Gastrocnemius medialis (tissue), 4 donors: ENCODE measurements around the gene POR. TPM values are rescaled to one million over a fixed set of nuclear protein-coding genes. Genes with fewer than 3 reads are reported as not detected.

Experiments used
- ATAC-seq, 2 donors: fragments of 150-250 bp; one replicate each; pipeline ENCODE4 v1.9.1; 2016
- DNase-seq, 2 donors: peaks; one replicate each; pipeline ENCODE4 v3.0.0-alpha.2; 2019
- H3K27ac ChIP-seq, 4 donors: fragments of 200-600 bp; sonication (generic); 1 replicate in 1 of 4; 2 replicates in 3 of 4; pipeline ENCODE4 v1.5.1; 2016 to 2018; ENCODE audit warnings: mild to moderate bottlenecking in 2 of 4, moderate library complexity in 1 of 4
- H3K27me3 ChIP-seq, 3 donors: fragments of 200-600 bp; sonication (generic) in 2 of 3; 1 replicate in 1 of 3; 2 replicates in 2 of 3; pipeline versions ENCODE4 v1.5.1 to v1.6.0; 2016 to 2019; ENCODE audit warnings: mild to moderate bottlenecking in 1 of 3, moderate library complexity in 1 of 3
- H3K36me3 ChIP-seq, 2 donors: fragments of 200-600 bp; sonication (generic) in 1 of 2; one replicate each; pipeline ENCODE4 v1.5.1; 2017 to 2018
- H3K4me1 ChIP-seq, 2 donors: fragments of 200-600 bp; sonication (generic) in 1 of 2; one replicate each; pipeline ENCODE4 v1.5.1; 2016 to 2017; ENCODE audit warnings: mild to moderate bottlenecking in 2 of 2
- H3K4me3 ChIP-seq, 4 donors: fragments of 200-600 bp; sonication (generic) in 3 of 4; 1 replicate in 1 of 4; 2 replicates in 3 of 4; pipeline ENCODE4 v1.5.1; 2016 to 2019; ENCODE audit warnings: mild to moderate bottlenecking in 2 of 4
- H3K9me3 ChIP-seq, 3 donors: fragments of 200-600 bp; sonication (generic) in 2 of 3; 1 replicate in 1 of 3; 2 replicates in 2 of 3; pipeline ENCODE4 v1.5.1; 2016 to 2019
- POLR2A ChIP-seq, 2 donors: fragments of 450-650 bp; IDR thresholded peaks; one replicate each; pipeline ENCODE4 v1.6.1; 2017; ENCODE audit warnings: antibody characterized with exemption in 2 of 2, mild to moderate bottlenecking in 2 of 2, moderate library complexity in 2 of 2
- in situ Hi-C, 4 donors: fragments of 200-750 bp; cut with MboI; loops; one replicate each; pipeline versions ENCODE4 v1.15.0 to v1.8.0; 2017; ENCODE audit warnings: low sequenced_read_pairs in 4 of 4
- intact Hi-C: fragments of 100-400 bp; cut with DNase I; formaldehyde crosslinking; loops from one replicate; pipeline ENCODE4 v1.15.1; 2023; ENCODE audit warnings: low total_unique reads
- total RNA-seq, 4 donors: library from RNA; depleted of rRNA; stranded (reverse); fragments of >200 nt; gene quantifications; one replicate each; pipeline versions ENCODE4 v1.1.0 to v1.2.3, GENCODE V29; 2016
- TF ChIP-seq, protein P1 (sequence below), 5 experiments: fragments of 450-650 bp in 3 of 5; fragments of 200-600 bp in 2 of 5; sonication (generic) in 2 of 5; IDR thresholded peaks in 4 of 5; conservative IDR thresholded peaks in 1 of 5; 1 replicate in 4 of 5; 2 replicates in 1 of 5; pipeline ENCODE4 v1.5.1; 2016 to 2019; ENCODE audit warnings: antibody characterized with exemption in 5 of 5, mild to moderate bottlenecking in 3 of 5, moderate library complexity in 3 of 5

POR gene
- total RNA-seq, 4 donors from 2014 or later: 85.7 to 218 (median 115) TPM

DNA sequence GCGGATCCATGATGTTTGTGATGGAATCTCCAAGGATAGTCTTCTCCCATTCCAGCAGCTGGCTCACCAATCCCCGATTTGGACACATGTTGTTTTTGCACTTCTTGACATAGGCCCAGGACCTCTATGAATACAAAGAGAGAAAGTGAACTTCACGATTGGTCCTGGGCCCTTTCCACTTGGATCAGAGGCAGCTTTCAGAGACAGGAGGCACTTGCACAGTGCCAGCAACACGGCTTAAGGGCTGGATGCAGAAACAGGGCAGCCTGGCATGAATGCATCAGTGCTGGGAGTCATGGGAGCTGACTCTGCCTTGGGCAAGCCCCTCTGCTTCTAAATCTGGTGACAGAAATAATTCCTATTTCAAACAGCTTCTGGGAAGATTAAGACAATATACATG lies 81.5 kb downstream of the POR start:
- intact Hi-C loops (no loop called here), in situ Hi-C loops (loop anchor here in 1 of 4 donors (10.0 kb wide), 1 partner anchor 82 kb away; the partner anchor contains the start of gene POR)
- TF ChIP-seq, protein P1, sequence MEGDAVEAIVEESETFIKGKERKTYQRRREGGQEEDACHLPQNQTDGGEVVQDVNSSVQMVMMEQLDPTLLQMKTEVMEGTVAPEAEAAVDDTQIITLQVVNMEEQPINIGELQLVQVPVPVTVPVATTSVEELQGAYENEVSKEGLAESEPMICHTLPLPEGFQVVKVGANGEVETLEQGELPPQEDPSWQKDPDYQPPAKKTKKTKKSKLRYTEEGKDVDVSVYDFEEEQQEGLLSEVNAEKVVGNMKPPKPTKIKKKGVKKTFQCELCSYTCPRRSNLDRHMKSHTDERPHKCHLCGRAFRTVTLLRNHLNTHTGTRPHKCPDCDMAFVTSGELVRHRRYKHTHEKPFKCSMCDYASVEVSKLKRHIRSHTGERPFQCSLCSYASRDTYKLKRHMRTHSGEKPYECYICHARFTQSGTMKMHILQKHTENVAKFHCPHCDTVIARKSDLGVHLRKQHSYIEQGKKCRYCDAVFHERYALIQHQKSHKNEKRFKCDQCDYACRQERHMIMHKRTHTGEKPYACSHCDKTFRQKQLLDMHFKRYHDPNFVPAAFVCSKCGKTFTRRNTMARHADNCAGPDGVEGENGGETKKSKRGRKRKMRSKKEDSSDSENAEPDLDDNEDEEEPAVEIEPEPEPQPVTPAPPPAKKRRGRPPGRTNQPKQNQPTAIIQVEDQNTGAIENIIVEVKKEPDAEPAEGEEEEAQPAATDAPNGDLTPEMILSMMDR (IDR thresholded peaks at IDR 0.05 in 4 of 5, conservative IDR thresholded peaks at IDR 0.05 in 1 of 5): no peak
- no peak for TF ChIP-seq POLR2A (IDR thresholded peaks at IDR 0.05)
- no peaks in the 10 kb centered on the region for H3K36me3 ChIP-seq
- no peaks in the 10 kb centered on the region for H3K9me3 ChIP-seq
- H3K4me1 ChIP-seq: peaks cover 19 to 28% of the 10 kb centered on the region in 2 donors
- no peak overlapping the region for H3K4me3 ChIP-seq
- ATAC-seq (no peak), DNase-seq (no peak)
- no peak overlapping the region for H3K27ac ChIP-seq
- no peaks in the 10 kb centered on the region for H3K27me3 ChIP-seq

DNA sequence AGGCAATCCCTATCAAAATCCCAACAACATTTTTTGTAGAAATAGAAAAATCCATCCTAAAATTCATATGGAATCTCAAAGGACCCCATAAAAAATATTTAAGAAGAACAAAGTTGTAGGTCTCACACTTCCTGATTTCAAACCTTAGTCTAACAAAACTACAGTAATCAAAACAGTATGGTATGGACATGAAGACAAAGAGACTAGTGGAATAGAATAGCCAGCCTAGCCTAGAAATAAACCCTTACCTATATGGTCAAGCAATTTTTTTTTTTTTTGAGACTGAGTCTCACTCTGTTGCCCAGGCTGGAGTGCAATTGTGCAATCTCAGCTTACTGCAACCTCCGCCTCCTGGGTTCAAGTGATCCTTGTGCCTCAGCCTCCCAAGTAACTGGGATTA lies 83.1 kb downstream of the POR start:
- in situ Hi-C loops (loop anchor here in 1 of 4 donors (10.0 kb wide), 1 partner anchor 83 kb away; the partner anchor contains the start of gene POR), intact Hi-C loops (no loop called here)
- Histone ChIP-seq H3K4me3 (no peak overlapping the region), H3K27ac (no peak overlapping the region), H3K4me1 (peaks cover 15 to 16% of the 10 kb centered on the region in 2 donors), H3K9me3 (no peaks in the 10 kb centered on the region), H3K27me3 (no peaks in the 10 kb centered on the region), H3K36me3 (peaks cover 0 to 4% of the 10 kb centered on the region in 2 donors)
- TF ChIP-seq, protein P1 (IDR thresholded peaks at IDR 0.05 in 4 of 5, conservative IDR thresholded peaks at IDR 0.05 in 1 of 5): no peak
- ATAC-seq: no peak
- no peak for DNase-seq

DNA sequence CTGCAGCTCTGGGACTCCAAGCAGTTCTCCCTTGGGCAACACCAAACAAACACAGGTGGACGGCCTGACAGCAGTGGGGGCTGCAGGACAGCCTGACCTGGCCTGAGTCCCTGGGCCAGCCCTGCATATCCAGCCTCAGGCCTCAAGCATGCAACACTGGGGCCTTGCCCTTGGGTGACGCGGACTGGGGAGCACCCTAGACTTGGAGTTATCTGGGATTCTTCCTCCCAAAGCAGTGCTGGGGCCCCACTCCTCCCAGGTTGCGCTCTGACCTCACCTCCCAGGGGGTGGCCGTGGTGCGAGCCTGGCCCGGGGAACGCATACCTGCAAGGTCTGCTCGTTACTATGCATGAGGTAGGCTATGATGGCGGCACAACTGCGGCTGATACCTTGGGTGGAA lies 85.6 kb downstream of the POR start:
- intact Hi-C loops: no loop called here

DNA sequence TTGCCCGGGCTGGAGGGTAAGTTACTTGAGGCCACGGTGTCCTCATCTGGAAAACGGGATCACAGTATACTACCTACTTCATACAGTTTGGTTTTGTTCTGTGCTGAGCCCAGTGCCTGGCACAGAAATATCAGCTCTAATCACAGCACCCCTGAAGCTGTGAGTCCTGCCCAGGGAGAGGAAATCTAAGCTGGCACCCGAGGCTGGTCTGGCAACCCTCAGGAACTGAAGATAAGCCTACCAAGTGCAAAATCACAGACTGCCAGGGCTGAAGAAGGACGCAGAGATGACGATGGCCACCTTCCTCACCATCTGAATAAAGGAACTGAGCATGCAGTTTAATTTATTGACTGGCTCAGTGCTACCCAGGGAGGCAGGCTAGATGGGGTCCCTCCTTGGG lies 87.2 kb downstream of the POR start:
- no peaks in the 10 kb centered on the region for H3K27me3 ChIP-seq
- DNase-seq: no peak
- intact Hi-C loops (no loop called here), in situ Hi-C loops (no loop called here)
- H3K4me3 ChIP-seq: no peak overlapping the region
- no peak overlapping the region for H3K27ac ChIP-seq
- peaks cover 0 to 21% of the 10 kb centered on the region in 2 donors for H3K36me3 ChIP-seq
- TF ChIP-seq POLR2A (IDR thresholded peaks at IDR 0.05): no peak
- TF ChIP-seq, protein P1 (IDR thresholded peaks at IDR 0.05 in 4 of 5, conservative IDR thresholded peaks at IDR 0.05 in 1 of 5): no peak
- no peaks in the 10 kb centered on the region for H3K9me3 ChIP-seq
- ATAC-seq: no peak
- no peaks in the 10 kb centered on the region for H3K4me1 ChIP-seq

More for the DNA sequence above, 85.6 kb downstream of the POR start:
- in situ Hi-C loops: no loop called here
- peaks cover 0 to under 1% of the 10 kb centered on the region in 2 donors for H3K4me1 ChIP-seq
- H3K36me3 ChIP-seq: peaks cover 0 to 21% of the 10 kb centered on the region in 2 donors
- H3K27me3 ChIP-seq: no peaks in the 10 kb centered on the region
- no peak overlapping the region for H3K27ac ChIP-seq
- no peak for DNase-seq
- H3K4me3 ChIP-seq: no peak overlapping the region
- TF ChIP-seq POLR2A (IDR thresholded peaks at IDR 0.05): no peak
- TF ChIP-seq, protein P1 (IDR thresholded peaks at IDR 0.05 in 4 of 5, conservative IDR thresholded peaks at IDR 0.05 in 1 of 5): no peak
- H3K9me3 ChIP-seq: no peaks in the 10 kb centered on the region
- no peak for ATAC-seq

DNA sequence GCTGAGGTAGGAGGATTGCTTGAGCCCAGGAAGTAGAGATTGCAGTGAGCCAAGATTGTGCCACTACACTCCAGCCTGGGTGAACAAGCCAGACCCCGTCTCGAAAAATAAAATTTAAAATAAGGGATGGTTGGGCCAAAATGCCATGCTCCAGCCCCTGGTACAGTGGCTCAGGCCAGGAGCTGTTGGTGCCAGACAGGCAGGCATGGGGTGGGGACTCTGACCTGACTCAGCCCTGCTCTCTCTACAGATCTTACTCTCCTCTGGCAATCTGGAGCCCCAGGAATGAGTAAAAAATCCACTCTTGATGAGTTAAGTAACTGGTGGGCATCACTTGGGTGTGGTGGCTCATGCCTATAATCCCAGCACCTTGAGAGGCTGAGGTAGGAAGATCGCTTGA lies 87.9 kb downstream of the POR start:
- in situ Hi-C loops: no loop called here
- H3K9me3 ChIP-seq: no peaks in the 10 kb centered on the region
- H3K27me3 ChIP-seq: no peaks in the 10 kb centered on the region
- no peak overlapping the region for H3K27ac ChIP-seq
- no peaks in the 10 kb centered on the region for H3K4me1 ChIP-seq
- TF ChIP-seq, protein P1 (IDR thresholded peaks at IDR 0.05 in 4 of 5, conservative IDR thresholded peaks at IDR 0.05 in 1 of 5): no peak
- TF ChIP-seq POLR2A (IDR thresholded peaks at IDR 0.05): no peak
- ATAC-seq (no peak), DNase-seq (no peak)
- no peak overlapping the region for H3K4me3 ChIP-seq
- H3K36me3 ChIP-seq: peaks cover 0 to 21% of the 10 kb centered on the region in 2 donors
- intact Hi-C loops: no loop called here
